Stimulated activated CD4-positive, alpha-beta T cell treated with anti-CD3 and anti-CD28 coated beads, TNF-alpha, amount 100 ng/mL, for 24 hours (primary cell): Measurements from ENCODE around the gene NPAS3.

Experiments
- DNase-seq, 3 experiments: peaks; one replicate each; pipeline ENCODE4 v3.0.0-alpha.2; 2020; ENCODE audit warnings: low read depth in 3 of 3

Gene NPAS3

DNA sequence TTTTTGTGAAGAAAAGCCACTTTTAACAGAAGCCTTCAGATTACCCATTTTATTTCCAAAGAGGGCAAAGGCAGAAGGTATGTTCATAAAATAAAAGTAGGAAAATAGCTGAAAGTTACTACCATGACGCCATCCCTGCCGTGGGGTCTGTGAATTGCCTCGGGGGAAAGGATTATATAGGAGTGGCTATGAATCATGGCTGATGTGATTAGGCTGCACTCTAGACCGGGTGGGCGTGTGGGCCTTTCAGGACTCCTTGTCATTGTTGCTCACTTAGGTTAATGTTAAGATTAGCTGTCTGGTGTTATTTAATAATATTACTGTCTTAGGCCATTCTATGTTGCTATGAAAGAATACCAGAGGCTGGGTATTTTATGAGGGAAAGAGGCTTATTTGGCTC is 816.7 kb downstream of the NPAS3 start:
- DNase-seq = no peak

DNA sequence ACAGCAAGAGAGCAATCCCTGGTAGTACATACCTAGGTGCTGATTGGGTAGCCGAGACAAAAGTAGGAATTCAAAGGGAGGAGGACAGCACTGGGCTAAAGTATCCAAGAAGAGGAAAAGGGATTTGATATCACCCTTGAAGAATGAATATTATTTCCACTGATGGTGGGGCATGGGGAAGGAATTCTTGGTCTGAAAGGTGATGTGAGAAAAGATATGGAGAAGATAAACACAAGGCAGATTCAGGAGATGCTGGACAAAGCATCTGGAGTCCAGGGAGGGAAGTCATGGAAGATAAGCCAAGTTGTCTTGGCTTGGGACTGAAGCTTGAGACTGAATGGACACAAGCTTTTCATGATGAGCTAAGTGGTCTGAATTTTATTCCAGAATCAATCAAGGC is 818.2 kb downstream of the NPAS3 start:
- DNase-seq = no peak

DNA sequence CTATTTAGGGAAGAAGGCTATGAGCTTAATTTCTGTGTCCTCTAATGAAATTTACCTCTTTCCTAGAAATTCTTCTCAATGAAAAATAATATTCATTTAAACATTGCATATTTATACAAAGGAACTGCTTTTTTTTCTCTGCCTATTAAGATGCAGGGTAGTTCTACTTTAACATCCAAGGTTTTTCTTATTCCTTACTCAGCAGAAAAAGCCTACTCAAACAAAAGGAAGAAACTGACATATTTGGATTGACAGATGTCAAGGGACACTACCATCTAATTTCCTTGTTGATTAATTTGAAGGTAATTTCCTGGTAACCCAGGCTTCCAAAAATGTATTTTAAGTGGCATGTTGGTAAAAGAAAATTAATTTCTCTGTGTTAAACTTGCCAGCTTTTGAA is 819.9 kb downstream of the NPAS3 start:
- DNase-seq = no peak

DNA sequence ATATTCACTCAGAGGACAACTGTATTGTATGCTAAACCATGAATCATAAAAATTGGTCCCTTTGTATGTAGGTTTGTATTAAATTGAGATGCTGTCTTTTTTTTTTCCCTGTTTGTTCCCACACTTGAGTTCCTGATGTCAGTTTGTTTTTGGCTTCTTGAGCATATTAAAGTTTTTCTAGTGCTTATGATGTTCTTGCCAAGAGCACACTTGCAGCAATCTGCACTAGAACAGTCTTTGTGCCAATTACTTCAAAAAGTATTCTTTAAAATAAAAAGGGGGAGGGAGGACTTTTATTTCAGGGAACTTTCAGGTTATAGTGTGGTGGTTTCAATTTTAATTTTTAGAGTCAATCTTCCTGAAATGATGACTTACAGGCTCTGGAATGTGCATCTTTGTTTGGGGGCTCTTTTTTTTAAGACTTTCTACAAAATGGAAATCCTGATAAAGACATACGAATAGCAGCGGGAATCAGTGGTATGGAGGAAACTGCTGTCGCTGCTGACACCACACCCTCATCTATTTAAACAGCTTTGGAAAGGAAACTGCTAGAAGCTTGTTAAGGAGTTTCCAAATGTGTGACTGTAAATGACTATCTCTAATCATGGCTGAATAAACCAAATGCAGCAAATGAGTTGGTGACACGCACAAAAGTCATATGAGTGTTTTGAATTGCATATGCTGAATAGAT is 823.6 kb downstream of the NPAS3 start:
- no peak for DNase-seq

DNA sequence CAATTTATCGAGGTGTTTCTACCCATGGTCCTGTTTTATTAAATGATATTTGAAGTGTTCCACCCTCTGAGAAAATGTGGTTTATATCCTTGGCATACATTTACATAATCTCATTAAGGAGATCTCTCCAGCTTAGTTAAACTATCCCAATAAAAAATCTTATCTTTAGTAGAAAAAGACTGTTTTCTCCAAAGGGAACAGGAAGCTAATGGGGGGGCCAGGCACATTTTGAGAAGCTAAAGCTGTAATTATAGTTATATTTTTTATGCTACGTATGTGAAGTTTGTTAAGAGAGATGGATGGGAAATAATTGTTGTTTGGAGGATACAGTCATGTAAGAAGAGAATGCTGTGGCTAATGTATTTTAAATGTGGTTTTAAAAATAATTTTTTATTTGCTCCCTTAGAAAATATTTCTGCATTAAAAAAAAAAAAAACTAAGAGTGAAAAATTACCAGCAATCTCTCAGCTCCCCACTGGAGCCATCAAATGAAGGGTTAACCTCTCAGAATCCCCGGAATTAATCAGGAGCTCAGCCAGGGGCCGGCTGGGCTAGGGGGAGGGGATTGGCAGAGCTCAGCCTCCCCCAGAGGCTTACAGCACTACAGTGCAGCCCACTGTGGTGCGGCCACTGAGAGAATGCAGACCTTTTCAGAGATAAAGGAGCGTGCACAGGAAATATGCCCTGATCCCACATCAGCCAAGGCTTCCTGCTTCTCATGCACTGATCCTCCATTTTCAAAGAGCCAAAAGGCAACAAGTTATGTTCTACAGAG is 826.4 kb downstream of the NPAS3 start:
- no peak for DNase-seq

DNA sequence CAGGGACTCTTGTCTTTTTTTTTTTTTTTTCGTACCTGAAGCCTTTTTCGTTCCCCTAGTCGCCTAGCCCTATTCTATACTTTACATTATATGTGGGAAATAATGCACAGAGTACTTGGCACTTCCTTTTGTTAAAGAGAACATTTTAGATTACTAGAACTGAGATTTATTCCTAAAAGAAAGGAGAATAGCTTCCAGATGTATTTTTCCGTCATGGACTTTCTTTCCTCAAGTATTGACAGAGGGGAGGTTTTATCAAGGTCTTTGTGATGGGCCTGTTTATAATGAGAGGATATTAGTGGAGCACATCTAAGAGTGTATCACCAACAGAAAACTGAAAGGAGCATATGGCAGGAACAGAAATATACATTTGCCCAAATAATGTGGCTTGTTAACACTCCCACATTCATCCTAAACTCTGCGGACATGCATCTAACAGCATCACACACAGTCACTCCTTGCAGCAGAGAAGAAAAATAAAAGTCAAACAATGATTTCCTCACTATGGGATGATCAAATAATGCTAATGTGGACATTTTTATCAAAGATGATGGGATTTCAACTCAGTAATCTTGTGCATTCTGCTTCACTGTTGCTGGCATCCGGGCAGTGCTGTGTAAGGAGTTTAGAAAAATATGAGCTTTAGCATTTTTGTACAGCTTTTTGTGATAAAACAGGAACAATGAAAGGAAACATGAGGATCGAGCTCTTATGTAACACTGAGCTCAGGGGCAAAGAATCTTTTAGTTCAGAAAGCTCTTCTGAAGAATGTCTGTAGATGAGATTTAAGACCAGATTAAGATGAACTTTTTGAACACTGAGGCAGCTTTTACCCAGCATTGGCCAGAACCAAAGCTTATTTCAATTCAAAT is 829.1 kb downstream of the NPAS3 start:
- no peak for DNase-seq

DNA sequence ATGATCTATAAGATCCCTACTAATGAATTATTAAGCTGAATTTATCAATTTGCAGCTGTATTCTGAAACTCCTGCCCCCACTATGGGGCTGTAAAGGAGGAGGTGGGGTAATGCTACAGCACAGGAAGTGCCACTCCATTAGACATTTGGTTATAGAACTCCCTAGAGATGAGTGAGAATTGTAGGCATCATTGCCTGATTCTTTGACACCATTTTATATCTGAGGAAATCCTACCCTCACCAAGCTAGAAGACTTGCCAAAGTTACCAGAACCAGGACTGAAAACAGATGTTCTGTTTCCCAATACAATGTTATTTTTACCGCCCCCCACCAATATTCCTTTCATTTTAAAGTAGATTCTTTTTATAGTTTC is 829.8 kb downstream of the NPAS3 start:
- no peak for DNase-seq

DNA sequence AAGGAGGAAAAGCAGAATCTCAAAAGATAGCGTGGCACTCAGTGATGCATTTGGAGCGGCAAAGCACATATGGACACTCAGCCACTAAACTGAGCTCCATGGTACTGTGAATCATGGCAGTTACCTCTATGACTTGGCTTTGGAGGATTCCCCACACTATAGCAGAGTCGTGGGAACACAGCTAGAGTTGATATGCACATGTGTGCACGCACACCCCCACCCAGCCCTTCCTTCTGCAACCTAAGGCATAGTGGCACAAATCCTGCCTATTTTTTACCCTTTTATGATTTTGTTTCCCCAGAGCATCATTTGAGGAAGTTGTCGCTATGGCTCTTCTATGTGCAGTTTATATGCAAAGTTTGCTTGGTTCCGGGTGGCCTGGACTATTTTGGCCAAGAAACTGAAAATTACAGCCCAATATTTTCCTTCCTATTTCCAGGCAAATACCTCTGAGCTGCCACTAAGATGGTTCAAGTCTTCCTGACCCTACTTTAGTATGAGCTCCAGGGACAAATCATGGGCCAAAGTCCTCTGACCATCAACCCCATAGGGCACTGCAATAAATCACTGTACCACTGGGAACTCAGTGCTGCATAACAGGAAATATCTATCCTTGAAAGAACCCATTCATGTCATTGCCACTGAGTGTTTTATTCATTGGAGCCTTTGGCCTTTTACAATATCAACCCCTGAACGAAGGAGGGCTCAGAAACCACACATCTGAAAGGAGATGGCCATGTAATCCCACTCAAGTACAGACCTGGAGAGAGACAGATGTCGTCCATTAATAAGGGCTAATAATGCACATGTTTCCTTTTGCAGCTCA is 834.7 kb downstream of the NPAS3 start:
- no peak for DNase-seq

DNA sequence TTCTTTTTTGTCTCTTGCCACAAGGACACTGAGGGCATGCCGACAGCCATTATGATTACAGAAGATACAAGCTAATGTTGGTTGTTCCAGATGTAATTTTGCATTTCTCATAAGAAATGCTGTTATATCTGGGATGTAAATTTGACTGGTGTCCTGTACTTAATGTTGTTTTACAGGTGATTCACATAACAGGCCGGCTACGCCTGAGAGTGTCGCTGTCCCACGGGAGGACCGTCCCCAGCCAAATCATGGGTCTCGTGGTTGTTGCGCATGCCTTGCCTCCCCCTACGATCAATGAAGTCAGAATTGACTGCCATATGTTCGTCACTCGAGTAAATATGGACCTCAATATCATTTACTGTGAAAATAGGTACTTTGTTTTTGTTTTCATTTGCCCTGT is 835.5 kb downstream of the NPAS3 start:
- DNase-seq = no peak

DNA sequence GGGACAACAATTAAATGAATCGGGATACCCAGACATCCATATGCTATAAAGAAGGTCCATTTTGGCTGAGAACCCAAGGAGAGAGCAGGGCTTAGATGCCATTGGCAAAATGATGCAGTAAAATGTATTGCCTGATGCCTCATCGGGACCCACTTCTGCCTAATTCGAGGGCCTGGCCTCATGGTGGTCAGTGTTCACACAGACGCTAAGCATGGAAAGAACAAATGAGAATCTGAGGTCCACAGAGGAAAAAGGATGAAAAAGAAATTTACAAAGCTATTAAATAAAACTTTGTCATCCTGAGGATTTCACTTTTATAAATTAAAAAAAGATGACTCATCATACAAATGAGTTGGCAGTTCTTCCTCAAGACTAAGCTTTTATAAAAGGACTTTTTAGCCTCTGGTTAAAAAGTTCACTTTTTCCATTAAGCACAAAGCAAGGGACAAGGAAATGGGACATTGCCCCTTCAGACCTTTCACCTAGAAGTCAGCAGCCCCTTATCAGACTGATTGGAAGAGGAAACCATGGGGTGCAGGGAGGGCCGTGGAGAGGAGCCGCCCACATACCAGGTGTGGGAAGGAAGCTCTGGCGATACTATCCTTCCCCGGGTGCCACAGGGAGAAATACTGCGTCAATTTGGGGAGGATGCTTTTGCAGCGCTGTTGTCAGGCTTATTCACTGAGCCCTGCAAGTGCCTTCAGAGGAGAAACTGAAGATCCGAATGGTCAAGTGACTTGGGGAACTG is 836.2 kb downstream of the NPAS3 start:
- no peak for DNase-seq

DNA sequence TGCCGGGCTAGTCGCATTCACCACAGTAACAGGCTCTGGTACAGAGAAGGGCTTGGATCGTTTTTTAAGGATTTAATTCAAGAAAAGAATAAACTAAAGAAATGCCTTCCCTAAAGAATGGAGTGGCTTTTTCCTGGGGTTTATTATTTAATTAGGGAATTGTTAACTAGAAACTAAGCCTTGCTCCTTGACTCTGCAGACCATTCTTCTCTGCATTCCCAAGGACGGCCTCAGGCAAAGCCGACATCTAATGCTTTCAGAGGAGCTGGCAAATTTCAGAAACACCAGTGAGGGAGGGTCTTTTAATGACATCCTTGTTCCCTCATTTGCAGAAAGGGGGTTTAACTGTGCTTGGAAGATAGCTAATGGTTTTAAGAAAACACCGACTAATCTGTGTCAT is 838.2 kb downstream of the NPAS3 start:
- no peak for DNase-seq

DNA sequence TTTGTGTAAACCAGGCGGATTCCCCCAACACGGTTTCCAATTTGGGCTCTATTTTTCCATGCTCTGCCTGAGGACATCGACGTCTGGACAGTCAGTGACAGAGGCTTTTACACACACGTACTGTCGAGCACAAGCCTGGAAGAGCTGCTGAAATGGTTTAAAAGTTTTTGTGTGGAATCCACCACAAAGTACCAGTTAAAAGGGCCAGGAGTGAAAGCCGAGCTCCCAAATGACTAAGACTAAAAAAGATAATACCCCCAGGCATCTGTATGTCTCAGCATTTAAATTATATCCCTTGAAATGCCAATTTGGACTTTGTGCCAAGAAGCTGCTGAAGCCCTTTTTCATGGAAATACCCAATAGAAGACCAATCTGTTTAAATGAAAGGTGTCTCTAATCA is 839.0 kb downstream of the NPAS3 start:
- no peak for DNase-seq

DNA sequence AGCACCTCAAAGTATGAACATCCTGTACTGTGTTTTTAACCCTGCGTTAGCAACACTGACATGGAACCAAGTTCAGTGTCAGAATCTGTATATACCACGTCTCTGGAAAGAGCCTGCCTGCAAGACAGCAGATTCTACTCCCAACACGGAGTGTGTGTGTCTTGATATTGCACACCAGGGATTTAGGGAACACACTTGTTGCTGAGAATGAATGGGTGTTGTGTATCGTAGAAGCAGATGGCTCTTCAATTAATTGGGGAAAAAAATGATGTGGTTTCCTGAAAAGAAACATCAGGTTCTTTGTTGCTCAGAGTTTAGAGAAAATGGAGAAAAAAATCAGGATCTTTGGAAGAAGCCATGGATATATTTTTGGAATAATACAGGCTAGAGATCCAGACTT is 841.4 kb downstream of the NPAS3 start:
- no peak for DNase-seq

DNA sequence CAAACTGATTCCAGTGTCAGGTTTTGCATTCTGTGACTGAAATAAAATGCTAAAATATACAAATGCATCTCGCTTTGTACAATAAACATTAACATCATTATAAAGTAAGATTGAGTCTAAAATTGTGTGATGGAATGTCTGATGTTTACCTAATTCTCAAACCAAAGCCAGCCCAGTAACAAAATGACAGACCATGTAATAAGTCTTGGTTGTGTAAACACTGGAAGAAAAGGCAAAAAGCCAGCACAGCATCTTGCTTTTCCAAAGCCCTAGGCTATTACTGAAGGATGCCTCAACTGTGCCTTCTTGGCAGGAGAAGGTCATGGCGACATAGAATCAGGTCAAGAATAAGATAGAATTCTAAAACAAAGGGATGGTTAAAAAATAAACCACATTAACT is 842.6 kb downstream of the NPAS3 start:
- DNase-seq = no peak

DNA sequence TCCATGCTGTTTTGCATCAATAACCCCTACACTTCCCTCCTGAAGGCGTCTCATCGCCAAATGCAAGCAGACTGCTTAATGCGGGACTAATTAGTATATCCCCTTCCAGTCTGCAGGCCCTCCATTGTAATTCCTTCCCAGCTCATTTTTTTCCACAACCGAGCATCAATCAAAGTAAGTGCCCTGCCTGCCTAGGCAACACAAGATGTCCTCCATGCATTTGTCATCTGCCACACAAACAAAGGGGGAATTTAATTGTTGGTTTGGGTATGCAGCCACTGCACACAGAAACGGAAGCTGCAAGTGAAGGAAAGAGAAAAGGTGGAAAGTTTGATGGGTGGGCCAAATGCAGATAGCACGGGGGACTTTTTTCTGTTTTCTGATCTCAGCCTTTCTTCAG is 844.2 kb downstream of the NPAS3 start:
- DNase-seq = no peak

DNA sequence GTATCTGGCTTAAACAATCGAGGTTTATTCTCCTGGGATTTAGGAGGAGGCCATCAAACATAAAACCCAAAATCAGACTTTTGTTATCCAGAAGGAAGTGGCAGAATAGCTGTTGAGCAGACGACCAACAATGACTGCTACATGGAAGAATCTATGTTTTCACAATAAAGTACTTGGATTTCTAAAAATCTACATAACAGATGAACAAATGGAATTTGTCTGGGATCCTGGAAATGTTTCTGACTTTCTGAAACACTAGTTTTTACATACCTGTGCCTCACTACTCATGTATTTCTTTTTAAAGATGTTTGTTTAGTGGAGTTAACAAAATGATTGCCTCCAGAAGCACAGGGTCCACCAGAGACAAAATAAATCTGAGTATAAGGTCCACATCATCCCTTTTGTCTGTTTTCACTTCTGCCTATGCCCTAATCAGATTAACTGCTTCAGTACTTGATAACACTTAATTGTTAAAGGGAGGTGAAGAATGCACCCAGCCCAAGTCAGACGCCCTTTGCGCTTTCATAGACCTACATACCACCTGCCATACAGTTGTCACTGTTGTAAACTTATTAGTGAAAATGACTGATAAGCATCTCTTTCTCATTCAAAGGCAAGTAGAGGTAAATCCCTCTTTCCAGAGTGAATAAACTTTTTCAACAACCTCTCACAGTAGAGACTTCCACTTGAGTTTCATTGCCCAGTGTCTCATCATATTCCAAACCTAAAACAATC is 847.6 kb downstream of the NPAS3 start:
- DNase-seq = no peak

DNA sequence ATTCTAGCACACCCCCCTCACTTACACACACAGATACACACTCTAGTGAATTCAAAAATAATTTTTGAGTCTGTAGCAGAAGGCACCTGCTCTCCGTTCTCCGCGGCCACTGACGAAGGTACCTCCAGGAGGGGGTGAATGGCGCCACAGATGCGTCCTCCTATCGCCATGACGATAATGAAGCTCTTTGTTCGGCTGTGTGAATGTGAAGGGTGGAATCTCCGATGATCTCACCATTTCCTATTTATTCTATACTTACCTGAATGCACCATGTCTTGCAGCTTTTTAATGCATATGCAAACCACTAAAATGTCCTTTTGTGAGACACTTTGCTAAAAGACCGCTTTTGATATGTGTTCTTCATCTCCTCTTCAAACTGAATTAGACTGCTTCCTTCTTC is 849.5 kb downstream of the NPAS3 start:
- DNase-seq = no peak

DNA sequence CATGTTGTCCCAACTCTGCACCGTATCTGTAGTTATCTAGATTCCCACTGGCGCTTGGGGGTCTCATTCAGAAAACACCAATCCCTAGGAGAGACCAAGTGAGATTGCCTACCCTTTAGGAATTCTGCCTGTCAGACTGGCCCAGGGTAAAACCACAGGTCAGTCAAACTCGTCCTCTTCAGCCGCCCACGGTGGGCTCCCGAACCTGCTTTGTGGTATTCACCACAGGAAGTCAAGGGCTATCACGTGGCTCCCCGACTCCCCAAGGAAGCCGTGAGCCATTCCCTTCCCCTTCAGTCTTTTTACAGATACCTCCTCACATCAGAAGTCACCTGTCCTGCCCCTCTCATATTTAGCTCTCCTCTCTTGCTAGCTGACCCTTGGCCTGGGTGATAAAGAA is 852.3 kb downstream of the NPAS3 start:
- no peak for DNase-seq

DNA sequence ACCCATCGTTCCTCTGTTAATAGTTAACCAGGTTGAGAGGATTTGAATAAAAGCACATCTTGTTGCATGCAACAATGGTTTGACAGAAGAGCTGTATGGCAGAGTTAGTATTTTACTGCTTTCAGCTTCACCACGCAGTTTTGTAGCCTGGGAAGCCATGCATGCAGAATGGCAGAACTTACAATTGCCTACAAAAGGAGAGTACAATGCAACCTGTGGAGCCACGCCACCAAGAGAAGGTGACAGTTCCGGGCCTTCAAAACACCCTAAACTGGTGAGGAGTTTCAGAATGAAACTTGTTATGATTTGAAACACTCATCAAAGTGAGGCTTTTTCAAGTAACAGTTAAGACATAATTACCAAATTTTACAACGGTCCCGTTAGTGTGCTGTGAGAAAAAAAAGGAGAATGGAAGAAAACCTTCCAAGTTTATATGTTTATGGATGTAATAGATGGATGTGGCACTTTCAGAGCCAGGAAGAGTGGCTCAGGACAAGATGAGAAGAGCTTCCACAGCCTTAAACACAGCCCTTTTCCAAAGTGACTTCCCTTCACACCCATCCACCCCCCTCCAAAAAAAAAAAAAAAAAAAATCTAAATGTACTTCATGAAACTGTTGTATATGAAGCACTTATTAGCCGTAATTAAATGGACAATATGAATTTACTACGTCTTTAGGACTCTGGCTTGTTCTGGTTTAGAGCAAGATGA is 853.5 kb downstream of the NPAS3 start:
- DNase-seq = no peak
